Esophagus squamous epithelium (tissue), 4 donors: ENCODE measurements around the gene TBC1D12.
A peak's percentile ranks its signal among the peaks of the same experiment; 100 is the strongest.

ENCODE experiments used
- POLR2A ChIP-seq, 4 donors: fragments of 450-650 bp; IDR thresholded peaks; one replicate each; pipeline ENCODE4 v1.6.1; 2017; ENCODE audit warnings: antibody characterized with exemption in 4 of 4, mild to moderate bottlenecking in 4 of 4, moderate library complexity in 3 of 4
- TF ChIP-seq, protein P1 (sequence below), 6 experiments: fragments of 450-650 bp in 4 of 6; fragments of 200-600 bp in 2 of 6; sonication (generic) in 2 of 6; IDR thresholded peaks; one replicate each; pipeline ENCODE4 v1.5.1; 2016 to 2019; ENCODE audit warnings: antibody characterized with exemption in 6 of 6, mild to moderate bottlenecking in 4 of 6, moderate library complexity in 4 of 6

DNA sequence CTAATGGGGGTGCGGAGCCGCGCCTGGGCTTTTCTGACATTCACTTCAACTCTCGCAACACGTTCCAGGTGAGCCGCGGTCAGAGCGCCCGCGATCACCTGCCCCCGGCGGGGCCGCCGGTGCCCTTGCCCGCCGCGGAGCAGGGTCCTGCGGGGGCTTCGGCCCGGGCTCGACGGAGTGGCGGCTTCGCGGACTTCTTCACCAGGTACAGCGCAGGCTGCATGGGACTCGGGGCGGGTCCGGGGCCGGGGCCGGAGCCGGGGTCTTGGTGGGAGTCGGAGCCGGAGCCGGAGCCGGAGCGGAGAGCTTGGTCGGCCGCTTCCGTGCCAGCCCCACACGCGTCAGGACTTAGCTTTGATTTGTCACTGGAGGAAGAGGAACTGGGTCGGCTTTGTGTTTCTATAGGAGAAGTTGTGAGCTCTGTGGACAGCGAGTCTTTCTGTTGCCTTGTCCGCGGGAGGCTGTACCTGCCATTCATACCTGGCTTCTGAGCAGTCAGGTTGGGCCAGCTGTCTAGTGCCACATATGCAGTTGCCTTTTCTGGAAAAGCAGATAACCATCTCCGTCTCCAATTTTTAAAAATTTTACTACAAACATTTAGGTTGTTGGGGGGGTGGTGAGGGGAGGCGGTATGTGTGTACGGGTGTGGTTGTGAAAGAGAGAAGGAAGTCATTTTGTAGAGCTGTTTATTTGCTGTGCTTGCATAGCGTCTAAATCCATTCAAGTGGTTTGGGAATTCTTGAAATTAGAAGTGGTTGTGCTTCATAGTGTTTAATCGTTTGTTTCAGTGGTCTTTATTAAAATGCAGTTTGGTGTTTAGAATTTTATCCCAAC lies 1.3 kb downstream of the TBC1D12 start:
- TF ChIP-seq, protein P1, sequence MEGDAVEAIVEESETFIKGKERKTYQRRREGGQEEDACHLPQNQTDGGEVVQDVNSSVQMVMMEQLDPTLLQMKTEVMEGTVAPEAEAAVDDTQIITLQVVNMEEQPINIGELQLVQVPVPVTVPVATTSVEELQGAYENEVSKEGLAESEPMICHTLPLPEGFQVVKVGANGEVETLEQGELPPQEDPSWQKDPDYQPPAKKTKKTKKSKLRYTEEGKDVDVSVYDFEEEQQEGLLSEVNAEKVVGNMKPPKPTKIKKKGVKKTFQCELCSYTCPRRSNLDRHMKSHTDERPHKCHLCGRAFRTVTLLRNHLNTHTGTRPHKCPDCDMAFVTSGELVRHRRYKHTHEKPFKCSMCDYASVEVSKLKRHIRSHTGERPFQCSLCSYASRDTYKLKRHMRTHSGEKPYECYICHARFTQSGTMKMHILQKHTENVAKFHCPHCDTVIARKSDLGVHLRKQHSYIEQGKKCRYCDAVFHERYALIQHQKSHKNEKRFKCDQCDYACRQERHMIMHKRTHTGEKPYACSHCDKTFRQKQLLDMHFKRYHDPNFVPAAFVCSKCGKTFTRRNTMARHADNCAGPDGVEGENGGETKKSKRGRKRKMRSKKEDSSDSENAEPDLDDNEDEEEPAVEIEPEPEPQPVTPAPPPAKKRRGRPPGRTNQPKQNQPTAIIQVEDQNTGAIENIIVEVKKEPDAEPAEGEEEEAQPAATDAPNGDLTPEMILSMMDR (IDR thresholded peaks at IDR 0.05) = no peak
- TF ChIP-seq POLR2A (IDR thresholded peaks at IDR 0.05) = peak in 2 of 4 donors; percentile 51 to 54
